Retinal pigment epithelial cell (primary cell): ENCODE measurements around the gene SLFNL1.

Source experiments
- DNase-seq: peaks from one replicate; pipeline ENCODE4 v3.0.0-alpha.2; 2010; ENCODE audit warnings: low read depth
- H3K4me3 ChIP-seq: 2 replicates; pipeline ENCODE4 v1.5.1; 2011; ENCODE audit warnings: mild to moderate bottlenecking, low read length, control low read depth, moderate library complexity
- TF ChIP-seq, protein P1 (sequence below): conservative IDR thresholded peaks from 2 replicates; pipeline ENCODE4 v1.5.1; 2011; ENCODE audit warnings: low read depth, low read length, control low read depth, inconsistent platforms

Gene SLFNL1

GRCh38 chr1:40979241-40980067 lies 42.1 kb downstream of the SLFNL1 start, which contains the start of gene CTPS1:
Gene CTPS1, plus strand, starts transcription at chr1:40979696. Its CDS starts 3,595 bp downstream, at chr1:40983291.
- peak; percentile 77 for DNase-seq
- H3K4me3 ChIP-seq = peak within 1 kb of the TSS; percentile 70
- TF ChIP-seq, protein P1, sequence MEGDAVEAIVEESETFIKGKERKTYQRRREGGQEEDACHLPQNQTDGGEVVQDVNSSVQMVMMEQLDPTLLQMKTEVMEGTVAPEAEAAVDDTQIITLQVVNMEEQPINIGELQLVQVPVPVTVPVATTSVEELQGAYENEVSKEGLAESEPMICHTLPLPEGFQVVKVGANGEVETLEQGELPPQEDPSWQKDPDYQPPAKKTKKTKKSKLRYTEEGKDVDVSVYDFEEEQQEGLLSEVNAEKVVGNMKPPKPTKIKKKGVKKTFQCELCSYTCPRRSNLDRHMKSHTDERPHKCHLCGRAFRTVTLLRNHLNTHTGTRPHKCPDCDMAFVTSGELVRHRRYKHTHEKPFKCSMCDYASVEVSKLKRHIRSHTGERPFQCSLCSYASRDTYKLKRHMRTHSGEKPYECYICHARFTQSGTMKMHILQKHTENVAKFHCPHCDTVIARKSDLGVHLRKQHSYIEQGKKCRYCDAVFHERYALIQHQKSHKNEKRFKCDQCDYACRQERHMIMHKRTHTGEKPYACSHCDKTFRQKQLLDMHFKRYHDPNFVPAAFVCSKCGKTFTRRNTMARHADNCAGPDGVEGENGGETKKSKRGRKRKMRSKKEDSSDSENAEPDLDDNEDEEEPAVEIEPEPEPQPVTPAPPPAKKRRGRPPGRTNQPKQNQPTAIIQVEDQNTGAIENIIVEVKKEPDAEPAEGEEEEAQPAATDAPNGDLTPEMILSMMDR = peak; percentile 19

- peak overlapping the region; percentile 70 for H3K4me3 ChIP-seq
- TF ChIP-seq, protein P1 = no peak
- no peak for DNase-seq
Measured at GRCh38 chr1:40978886-40979240, 42.7 kb downstream of the SLFNL1 start.

DNA sequence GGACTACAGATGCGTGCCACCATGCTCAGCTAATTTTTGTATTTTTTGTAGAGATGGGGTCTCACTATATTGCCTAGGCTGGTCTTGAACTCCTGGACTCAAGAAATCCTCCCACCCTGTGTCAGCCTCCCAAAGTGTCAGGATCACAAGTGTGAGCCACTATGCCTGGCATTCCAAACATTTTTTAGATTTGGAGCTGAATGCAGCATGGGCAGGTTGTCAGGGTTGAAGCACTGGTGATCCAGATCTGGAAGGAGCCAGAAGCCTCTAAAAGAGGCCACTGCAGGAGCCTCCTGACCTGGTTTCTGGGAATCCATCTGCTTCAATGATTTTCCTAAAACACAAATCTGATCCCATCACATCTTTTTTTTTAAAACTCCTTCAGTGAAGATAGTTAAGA lies 43.8 kb downstream of the SLFNL1 start:
- DNase-seq = no peak
- TF ChIP-seq, protein P1 = no peak

DNA sequence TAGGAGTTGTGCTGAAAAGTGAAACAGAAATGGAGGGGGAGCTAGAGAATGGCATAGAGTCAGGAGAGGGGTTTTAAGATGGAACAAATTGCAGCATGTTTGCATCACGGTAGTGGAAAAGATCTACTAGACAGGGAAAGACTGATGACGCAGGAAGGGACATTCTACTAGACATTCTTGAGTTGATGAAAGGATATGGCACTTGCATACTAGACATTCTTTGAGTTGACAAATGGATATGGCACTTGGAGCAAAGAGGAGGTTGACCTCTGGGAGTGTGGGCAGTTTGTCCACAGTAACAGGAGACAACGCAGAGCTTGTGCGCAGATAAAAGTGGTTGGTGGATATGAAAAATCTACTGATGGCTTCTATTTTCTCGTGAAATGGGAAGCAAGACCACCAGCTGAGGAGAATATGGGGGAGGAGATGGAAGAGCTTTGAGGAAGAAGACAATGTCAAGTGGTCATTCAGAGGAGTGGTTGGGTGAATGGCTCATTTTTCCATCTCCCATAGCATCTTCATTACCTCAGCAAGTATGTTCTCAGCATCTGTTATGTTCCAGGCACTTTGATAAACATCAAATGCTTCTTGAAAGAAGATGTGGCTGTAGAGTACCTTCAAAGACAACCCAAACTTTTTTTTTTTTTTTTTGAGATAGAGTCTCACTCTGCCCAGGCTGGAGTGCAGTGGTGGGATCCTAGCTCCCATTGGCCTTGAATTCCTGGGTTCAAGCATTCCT lies 44.4 kb downstream of the SLFNL1 start:
- H3K4me3 ChIP-seq = no peak overlapping the region
- TF ChIP-seq, protein P1 = no peak
- no peak for DNase-seq

More for the DNA sequence above, 43.8 kb downstream of the SLFNL1 start:
- H3K4me3 ChIP-seq = no peak overlapping the region

DNA sequence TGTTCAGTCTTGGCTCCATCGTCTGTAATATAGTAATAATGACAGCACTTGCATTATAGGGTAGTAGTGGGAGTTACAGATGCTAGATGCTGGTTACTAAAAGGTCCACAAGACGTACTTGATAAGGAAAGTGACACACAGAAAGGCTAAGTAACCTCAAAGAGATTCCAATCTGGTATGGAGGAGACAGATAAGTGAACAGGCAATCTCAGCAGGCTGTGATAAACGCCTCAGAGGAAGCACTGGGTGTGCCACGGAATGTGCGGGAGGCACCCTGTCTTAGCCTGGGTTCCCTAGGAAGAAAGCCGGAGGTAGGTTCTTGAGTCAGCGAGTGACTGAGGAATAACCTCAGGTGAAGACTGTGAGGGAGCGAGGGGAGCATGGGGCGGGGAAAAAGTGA lies 46.6 kb downstream of the SLFNL1 start:
- no peak overlapping the region for H3K4me3 ChIP-seq
- DNase-seq = no peak
- TF ChIP-seq, protein P1 = no peak

- H3K4me3 ChIP-seq = no peak overlapping the region
- TF ChIP-seq, protein P1 = no peak
- DNase-seq = no peak
Measured at GRCh38 chr1:40973912-40974311, 47.6 kb downstream of the SLFNL1 start.
